Non-pigmented ciliary epithelial cell (primary cell): ENCODE data around the gene DCST1.

Source experiments
- DNase-seq: peaks from one replicate; pipeline ENCODE4 v3.0.0-alpha.2; 2010; ENCODE audit warnings: low read depth

DCST1 gene

GRCh38 chr1:155075535-155075934, 41.9 kb downstream of the DCST1 start:
- no peak for DNase-seq

- no peak for DNase-seq
Measured at GRCh38 chr1:155076371-155076770, 42.7 kb downstream of the DCST1 start.

GRCh38 chr1:155077346-155077745, 43.7 kb downstream of the DCST1 start:
- DNase-seq: no peak

- no peak for DNase-seq
Measured at GRCh38 chr1:155077758-155078445, 44.3 kb downstream of the DCST1 start.

- DNase-seq: no peak
Measured at GRCh38 chr1:155078469-155079209, 45.0 kb downstream of the DCST1 start, which contains the start of gene EFNA3. Gene EFNA3, plus strand, starts transcription at chr1:155078837. Its CDS starts 105 bp downstream, at chr1:155078942.

GRCh38 chr1:155079210-155079486, 45.5 kb downstream of the DCST1 start:
- DNase-seq: no peak

GRCh38 chr1:155079487-155080311, 46.1 kb downstream of the DCST1 start:
- DNase-seq: no peak

GRCh38 chr1:155080312-155081228, 46.9 kb downstream of the DCST1 start:
- DNase-seq: no peak

GRCh38 chr1:155081472-155082300, 48.1 kb downstream of the DCST1 start:
- DNase-seq: no peak

- no peak for DNase-seq
Measured at GRCh38 chr1:155082301-155083051, 48.9 kb downstream of the DCST1 start.

- DNase-seq: no peak
Measured at GRCh38 chr1:155083052-155083541, 49.5 kb downstream of the DCST1 start.

- no peak for DNase-seq
Measured at GRCh38 chr1:155083865-155084721, 50.5 kb downstream of the DCST1 start.

GRCh38 chr1:155084722-155085503, 51.3 kb downstream of the DCST1 start:
- peak; percentile 60 for DNase-seq

GRCh38 chr1:155085504-155086127, 52.0 kb downstream of the DCST1 start:
- DNase-seq: no peak

- no peak for DNase-seq
Measured at GRCh38 chr1:155086128-155086741, 52.6 kb downstream of the DCST1 start.

- no peak for DNase-seq
Measured at GRCh38 chr1:155086856-155087535, 53.4 kb downstream of the DCST1 start.
